ENCODE data around the gene ENGASE.
"Not testable (repeated sequence)": the region's sequence is repeated elsewhere in the genome, so short reads cannot be mapped to it uniquely, and the experiment has no call there.

The ENGASE gene

DNA sequence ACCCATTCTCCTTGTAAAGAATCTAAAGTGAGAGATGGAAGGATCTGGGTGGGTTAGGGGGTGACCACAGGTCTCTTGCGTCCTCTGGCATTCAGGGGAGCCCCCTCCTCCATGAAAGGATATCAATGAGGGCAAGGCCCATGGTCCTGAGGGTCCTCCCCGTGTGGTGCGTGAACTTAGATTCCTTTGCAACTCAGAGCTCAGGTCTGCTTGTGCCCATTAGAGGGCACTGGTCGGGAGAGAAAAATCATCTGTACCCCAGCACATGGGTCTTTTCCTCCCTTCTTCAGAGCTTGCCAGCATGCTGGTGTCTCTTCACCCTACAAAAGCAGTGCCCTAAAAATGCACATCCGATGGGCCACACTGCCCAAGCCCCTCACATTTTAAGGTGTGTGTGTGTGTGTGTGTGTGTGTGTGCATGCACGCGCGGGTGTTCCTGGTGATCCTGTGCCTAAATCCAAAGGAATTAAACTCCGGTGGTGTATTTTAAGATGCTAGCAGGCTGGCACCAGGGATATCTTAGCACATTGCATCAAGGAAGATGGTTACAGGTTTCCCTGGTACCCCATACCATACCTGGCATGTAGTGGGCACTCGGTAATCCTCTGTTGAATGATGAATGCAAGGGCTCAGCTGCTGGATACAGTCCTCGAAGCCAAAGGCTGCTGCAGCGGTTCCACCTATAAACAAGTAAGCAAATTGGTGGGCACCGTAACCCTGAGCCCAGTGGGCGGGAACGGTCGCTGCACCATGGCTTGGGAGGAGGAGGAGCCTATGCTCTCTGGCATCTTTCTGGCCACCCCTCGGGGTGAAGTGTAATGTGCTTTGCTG, 45.9 kb upstream of the ENGASE start:
- TF ChIP-seq, protein P1, sequence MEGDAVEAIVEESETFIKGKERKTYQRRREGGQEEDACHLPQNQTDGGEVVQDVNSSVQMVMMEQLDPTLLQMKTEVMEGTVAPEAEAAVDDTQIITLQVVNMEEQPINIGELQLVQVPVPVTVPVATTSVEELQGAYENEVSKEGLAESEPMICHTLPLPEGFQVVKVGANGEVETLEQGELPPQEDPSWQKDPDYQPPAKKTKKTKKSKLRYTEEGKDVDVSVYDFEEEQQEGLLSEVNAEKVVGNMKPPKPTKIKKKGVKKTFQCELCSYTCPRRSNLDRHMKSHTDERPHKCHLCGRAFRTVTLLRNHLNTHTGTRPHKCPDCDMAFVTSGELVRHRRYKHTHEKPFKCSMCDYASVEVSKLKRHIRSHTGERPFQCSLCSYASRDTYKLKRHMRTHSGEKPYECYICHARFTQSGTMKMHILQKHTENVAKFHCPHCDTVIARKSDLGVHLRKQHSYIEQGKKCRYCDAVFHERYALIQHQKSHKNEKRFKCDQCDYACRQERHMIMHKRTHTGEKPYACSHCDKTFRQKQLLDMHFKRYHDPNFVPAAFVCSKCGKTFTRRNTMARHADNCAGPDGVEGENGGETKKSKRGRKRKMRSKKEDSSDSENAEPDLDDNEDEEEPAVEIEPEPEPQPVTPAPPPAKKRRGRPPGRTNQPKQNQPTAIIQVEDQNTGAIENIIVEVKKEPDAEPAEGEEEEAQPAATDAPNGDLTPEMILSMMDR (IDR thresholded peaks at IDR 0.05; ENCODE audit: low read depth, low read length, missing control alignments) = peak; percentile 58
- Histone ChIP-seq H3K36me3 (replicated peaks) (no peaks in the 10 kb centered on the region), H3K4me3 (ENCODE audit: low read depth, low read length) (no peak overlapping the region), H3K27me3 (replicated peaks) (peaks cover 14% of the 10 kb centered on the region), H3K27ac (no peak overlapping the region)
- DNase-seq = no peak
- in situ Hi-C loops (cut with HindIII; ENCODE audit: low pct_ligation_motif_present, low sequenced_read_pairs) = no loop called here

DNA sequence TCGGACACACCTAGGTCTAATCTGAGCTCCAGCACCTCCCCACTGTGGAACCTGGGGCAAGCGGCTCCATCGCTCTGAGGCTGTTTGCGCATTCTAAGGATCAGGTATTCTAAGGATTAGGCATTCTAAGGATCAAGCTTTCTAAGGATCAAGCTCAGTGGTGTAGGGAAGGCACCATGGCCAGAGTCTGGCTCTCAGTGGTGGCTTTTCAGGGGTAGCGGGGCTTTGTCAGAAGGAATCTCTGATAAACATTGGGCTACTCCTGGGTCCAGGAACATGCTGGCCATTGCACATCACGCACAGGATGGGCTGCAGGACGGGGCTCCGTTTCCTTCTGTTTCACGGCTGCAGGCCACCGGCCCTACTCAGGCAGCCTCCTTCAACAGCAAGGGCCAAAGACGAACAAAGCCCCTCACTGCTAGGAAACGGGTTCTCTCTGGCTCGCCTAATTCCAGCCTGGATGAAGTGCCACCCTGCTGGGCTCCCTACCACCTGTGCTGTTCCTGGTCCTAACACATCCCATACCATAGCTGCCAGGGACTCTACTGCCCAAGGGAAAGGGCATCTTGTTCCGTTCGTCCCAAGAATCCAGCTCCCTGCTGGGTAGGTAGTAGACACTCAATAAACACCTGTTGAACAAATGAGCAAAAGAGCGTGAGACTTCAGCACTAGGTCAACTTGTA, 45.2 kb upstream of the ENGASE start:
- TF ChIP-seq, protein P1 (IDR thresholded peaks at IDR 0.05; ENCODE audit: low read depth, low read length, missing control alignments) = no peak
- H3K27me3 ChIP-seq (replicated peaks) = peaks cover 9% of the 10 kb centered on the region
- in situ Hi-C loops (cut with HindIII; ENCODE audit: low pct_ligation_motif_present, low sequenced_read_pairs) = no loop called here

DNA sequence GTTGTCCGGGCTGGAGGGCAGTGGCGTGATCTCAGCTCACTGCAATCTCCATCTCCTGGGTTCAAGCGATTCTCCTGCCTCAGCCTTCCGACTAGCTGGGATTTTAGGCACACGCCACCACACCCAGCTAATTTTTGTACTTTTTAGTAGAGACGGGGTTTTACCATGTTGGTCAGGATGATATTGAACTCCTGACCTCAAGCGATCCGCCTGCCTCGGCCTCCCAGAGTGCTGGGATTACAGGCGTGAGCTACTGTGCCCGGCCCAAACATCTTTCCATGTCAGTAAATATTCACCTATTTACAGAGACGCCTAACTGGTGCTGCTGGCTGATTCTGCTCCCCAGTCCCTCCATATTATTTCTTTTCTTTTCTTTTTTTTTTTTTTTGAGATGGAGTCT, 44.0 kb upstream of the ENGASE start:
- H3K27ac ChIP-seq; H3K4me3 ChIP-seq (ENCODE audit: low read depth, low read length); H3K27me3 ChIP-seq (replicated peaks); H3K36me3 ChIP-seq (replicated peaks); in situ Hi-C loops (cut with HindIII; ENCODE audit: low pct_ligation_motif_present, low sequenced_read_pairs); DNase-seq: not testable (repeated sequence)

More for the DNA sequence above, 45.2 kb upstream of the ENGASE start:
- no peak overlapping the region for H3K27ac ChIP-seq
- no peak for DNase-seq
- H3K36me3 ChIP-seq (replicated peaks) = no peaks in the 10 kb centered on the region
- no peak overlapping the region for H3K4me3 ChIP-seq (ENCODE audit: low read depth, low read length)

DNA sequence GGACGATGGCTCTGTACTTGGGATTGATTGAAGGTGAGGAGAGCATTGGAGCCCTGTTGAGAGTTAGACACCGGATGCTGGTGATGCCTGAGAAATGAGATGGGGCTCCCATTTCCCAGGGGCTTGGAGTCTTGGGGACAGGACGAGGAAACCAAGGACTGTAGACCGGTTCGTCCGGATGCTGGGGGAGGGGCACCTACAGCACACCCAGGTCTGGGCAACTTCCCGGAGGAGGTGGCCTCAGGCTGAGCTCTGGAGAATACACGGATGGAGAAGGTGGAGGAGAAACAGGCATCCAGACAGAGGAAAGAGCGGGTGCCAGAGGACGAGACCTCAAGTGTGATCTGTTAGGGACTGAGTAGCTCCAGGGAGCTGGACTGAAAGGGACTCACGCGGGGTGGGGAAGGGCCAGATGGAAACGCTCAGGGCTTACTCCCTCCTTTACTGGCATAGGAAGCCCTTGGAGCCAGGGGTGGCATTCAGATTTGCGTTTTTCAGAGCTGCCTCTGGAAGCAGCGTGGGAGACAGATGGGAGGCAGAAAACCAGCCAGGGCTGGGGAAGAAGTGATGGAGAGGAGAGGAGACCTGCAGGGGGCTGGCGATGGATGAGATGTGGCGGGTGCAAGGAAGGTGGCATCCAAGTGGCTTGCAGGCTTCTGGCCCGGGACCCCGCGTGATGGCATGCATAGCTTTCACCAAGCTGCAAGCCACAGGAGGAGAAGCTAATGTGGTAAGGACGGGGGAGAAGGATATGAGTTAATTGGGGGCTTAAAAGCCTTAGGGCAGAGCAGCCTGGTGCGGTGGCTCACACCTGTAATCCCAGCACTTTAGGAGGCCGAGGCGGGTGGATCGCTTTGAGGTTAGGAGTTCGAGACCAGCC, 42.4 kb upstream of the ENGASE start:
- Histone ChIP-seq H3K27ac (no peak overlapping the region), H3K36me3 (replicated peaks) (no peaks in the 10 kb centered on the region), H3K4me3 (ENCODE audit: low read depth, low read length) (no peak overlapping the region), H3K27me3 (replicated peaks) (peaks cover 5% of the 10 kb centered on the region)
- in situ Hi-C loops (cut with HindIII; ENCODE audit: low pct_ligation_motif_present, low sequenced_read_pairs) = no loop called here
- TF ChIP-seq, protein P1 (IDR thresholded peaks at IDR 0.05; ENCODE audit: low read depth, low read length, missing control alignments) = no peak
- DNase-seq = no peak

DNA sequence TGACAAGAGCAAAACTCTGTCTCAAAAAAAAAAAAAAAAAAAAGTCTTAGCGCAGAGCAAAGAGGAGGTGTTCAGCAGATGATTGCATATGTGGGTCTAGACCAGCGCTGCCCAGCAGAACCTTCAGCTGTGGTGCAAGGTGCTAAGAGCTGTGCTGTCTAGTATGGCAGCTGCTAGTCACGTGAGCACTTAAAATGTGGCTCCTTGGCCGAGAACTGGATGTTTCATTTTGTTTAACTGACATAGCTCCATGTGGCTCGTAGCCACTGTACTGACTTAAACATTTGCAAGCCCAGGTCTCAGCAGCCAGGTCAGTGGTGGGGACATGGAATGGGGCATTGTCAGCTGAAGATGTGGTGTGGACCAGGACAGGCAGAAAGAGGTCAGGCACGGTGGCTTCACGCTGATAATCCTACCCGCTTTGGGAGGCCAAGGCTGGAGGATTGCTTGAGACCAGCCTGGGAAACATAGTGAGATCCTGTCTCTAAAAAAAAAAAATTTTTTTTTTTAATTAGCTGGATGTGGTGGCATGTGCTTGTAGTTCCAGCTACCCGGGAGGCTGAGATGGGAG, 41.5 kb upstream of the ENGASE start:
- Histone ChIP-seq H3K27ac (no peak overlapping the region), H3K4me3 (ENCODE audit: low read depth, low read length) (no peak overlapping the region), H3K27me3 (replicated peaks) (peaks cover 4% of the 10 kb centered on the region), H3K36me3 (replicated peaks) (no peaks in the 10 kb centered on the region)
- in situ Hi-C loops (cut with HindIII; ENCODE audit: low pct_ligation_motif_present, low sequenced_read_pairs) = no loop called here
- TF ChIP-seq, protein P1 (IDR thresholded peaks at IDR 0.05; ENCODE audit: low read depth, low read length, missing control alignments) = no peak
- DNase-seq = no peak

Measured in brain microvascular endothelial cell (primary cell).